GM19035 (cell line): ENCODE data around the gene ANKRD11.

Source experiments
- ATAC-seq: cut with Tn5 transposase; IDR thresholded peaks from one replicate; pipeline ENCODE4 v1.9.1; 2021; ENCODE audit not compliant: unreplicated experiment

ANKRD11 gene

DNA sequence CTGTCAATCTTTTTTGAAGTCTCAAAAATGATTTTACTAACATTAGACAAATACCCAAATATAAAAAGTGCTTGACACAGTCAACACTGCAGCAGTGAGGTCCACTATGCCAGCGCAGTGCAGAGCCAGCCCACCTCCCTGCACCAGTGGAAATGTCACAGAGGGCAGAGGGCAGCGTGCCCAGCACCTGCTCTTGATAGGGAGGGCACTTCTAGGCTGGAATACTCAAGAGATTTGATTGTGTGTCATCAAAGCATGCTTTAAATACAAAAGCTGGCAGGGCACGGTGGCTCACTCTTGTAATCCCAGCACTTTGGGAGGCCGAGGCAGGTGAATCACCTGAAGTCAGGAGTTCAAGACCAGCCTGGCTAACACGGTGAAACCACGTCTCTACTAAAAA, 136.0 kb downstream of the ANKRD11 start:
- ATAC-seq: no peak

DNA sequence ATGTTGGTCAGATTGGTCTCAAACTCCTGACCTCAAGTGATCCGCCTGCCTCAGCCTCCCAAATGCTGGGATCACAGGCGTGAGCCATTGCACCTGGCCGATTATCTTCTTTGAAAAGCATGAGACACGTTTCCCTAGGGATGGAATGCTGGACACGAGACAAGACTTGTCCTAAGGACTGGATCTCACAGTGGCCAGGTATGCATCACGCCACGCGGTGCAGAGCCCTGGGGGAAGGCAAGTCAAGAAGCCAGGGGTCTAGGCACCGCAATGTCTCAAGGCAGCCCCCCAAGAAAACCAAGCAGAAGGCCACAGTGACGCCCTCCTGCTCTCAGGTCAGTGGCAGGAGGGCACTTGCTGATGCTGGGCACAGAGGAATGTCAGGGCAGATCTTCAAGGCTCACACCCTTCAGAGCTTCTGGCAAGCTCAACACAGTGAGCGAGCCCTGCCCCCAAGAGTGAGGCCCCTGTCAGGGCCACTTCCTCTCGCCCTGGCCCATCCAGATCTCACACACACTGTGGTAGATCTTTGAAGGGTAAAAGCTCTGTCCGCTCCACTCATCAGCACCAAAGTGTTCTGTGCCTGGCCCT, 138.2 kb downstream of the ANKRD11 start:
- no peak for ATAC-seq

DNA sequence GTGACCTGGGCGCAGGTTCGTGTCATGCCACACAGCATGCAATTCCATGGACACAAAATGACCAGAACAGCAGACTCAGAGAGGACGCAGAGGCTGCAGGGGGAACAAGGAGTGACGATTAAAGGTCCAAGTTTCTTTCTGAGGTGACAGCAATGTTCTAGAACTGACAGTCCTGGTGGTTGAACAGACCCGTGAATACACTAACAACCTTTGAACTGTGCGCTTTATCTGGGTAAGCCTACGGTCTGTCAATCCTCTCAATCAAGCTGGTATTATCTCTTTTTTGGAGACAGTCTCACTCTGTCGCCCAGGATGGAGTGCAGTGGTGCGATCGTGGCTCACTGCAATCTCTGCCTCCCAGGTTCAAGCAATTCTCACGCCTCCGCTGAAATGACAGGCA, 138.7 kb downstream of the ANKRD11 start:
- no peak for ATAC-seq

DNA sequence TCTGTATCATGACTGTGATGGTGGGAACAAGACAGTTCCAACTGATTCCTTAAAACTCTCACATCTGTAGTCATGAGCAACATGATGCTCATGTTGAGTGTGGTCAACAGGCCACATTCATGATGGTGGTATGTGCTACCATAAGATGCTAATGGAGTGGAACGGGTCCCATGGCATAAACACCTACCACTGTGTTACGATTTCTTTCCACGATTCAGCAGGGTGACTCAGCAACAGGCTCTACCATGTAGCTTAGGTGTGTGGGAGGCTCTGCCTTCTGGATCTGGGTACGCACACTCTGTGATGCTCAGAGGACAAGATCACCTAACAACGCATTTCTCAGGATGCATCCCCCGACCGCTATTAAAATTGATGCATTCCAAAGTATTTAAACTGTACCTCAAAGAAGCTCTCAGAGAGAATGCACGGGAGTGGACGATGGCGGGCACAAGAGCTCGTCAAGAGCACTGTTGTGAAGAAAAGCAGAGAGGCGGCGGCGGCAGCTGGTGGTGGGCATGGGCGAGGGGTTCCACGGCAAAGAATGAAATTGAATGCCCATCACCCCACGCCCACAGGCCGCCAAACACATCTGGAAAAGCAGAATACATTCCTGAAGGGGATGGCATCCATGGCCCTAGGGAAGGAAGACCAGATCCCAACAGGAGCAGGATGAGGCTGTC, 139.5 kb downstream of the ANKRD11 start:
- no peak for ATAC-seq

DNA sequence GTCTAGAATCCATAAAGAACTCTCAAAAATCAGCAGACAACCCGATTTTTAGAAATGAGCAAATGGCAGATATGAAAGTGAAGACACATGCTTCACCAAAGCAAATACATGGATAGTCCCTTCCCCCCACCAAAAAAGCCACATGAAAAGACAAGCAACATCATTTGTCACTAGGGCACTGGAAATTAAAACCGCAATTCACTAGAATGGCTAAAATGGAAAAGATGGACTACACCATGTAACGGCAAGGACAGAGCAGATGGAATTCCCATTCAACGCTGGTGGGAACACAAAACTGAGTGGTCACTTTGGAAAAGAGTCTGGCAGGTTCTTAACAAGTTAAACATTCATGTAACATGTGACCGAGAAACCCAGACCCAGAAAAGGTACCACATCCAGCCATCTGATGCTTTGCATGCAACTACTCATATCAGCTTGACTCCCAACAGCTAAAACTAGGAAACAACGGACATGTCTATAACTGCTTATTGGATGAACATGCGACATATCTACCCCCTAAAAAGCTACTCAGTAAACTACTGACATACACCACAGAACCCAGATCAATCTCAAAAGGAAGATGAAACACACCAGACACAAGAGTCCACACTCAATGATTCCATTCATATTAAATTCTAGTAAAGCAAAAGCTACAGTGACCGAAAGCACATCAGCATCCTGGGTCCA, 140.3 kb downstream of the ANKRD11 start:
- ATAC-seq: no peak

DNA sequence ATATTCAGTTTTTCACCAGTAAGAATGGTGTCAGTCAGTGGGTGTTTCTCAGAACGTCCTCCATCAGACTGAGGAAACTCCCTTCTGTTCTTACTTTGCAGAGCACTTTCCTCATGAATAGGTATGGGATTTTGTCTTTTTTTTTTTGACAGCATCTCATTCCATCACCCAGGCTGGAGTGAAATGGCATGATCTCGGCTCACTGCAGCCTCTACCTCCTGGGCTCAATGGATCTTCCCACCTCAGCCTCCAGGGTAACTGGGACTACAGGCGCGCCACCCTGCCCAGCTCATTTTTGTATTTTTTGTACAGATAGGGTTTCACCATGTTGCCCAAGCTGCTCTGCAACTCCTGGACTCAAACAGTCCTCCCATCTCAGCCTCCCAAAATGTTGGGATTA, 142.6 kb downstream of the ANKRD11 start:
- no peak for ATAC-seq

DNA sequence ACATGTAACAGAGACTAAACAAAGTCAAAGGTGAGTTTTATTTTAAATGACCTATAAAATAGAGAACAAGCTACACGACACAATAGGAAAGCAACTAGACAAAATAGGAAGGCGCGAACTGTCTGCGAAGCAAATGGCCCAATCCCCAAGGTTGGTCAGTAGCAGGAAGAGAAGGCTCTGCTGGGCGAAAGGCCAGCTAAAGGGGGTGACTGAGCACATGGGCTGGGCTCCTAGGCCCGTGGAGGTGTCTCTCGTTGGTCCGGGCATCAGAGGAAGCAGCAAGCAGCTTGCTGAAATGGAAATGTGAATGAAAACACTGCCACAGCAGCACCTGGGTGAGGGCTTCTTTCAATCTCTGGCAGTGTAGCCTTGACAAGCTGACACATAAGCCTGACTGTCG, 143.5 kb downstream of the ANKRD11 start:
- ATAC-seq: no peak

DNA sequence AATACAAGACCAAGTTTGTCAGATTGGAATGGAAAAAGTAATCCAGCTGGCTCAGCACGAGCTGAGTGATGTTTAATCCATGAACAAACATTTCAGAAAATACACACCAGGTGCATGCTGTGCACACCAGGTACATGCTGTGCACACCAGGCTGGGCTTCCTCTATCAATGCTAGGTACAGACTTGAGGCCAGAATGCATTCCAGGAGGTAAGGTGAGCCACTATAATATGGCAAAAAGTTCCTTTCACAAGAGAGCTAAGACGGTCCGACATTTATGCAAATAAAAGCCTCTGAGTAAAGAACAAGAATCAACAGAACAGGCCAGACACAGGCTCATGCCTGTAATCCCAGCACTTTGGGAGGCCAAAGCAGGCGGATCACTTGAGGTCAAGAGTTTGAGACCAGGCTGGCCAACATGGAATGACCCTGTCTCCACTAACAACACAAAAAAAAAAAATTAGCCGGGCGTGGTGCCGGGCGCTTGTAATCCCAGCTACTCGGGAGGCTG, 144.7 kb downstream of the ANKRD11 start:
- ATAC-seq: no peak

DNA sequence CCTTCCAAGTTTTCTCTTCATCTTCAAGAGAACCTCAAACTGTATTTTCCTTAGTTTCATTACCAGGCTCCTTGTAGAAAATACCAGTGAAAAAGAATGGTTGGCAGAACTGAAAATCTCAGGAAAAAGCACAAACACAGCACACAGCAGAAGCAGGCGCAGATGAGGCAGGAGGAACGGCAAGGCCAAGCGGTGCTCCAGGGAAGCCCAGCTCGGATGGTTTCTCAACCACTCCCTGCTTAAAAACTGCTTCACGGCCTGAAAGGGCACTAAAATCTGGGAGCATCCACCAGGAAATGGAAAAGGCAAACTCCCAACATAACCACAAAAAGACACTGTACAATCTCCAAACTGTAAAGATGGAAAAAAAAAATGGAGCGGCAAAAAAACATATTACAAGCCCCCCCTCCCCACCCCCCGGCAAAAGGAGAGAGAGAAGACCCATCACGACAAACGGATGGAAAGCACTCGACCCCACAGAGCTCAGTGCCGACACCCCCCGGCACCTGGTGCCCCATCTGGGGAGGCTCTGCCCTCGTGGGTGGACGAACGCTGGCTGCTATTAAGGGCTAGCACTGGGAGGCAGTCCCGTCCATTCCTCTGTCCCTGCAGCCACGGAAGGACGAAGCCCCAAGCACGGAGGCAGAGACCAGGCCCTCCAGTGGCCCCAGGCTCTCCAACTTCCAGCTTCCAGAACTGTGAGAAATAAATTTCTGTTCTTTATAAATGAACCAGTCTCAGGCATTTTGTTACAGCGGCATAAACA, 145.3 kb downstream of the ANKRD11 start:
- no peak for ATAC-seq

DNA sequence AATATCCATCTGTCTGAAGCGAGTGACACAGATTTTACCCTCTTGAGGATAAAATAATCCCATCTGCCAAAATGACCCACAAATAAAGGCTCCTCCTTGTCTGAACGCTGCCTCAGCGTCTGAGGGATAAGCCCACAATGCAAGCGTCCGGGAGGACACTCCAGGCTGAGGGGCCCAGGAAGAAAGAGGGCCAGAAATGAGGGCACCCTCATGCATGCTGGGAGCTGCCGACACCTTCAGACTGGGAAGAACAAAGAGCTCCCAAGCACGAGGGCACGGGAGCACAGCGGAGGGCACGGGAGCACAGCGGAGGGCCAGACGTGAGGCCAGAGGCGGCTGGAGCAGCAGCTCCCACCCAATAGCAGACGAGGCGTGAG, 145.9 kb downstream of the ANKRD11 start:
- no peak for ATAC-seq

DNA sequence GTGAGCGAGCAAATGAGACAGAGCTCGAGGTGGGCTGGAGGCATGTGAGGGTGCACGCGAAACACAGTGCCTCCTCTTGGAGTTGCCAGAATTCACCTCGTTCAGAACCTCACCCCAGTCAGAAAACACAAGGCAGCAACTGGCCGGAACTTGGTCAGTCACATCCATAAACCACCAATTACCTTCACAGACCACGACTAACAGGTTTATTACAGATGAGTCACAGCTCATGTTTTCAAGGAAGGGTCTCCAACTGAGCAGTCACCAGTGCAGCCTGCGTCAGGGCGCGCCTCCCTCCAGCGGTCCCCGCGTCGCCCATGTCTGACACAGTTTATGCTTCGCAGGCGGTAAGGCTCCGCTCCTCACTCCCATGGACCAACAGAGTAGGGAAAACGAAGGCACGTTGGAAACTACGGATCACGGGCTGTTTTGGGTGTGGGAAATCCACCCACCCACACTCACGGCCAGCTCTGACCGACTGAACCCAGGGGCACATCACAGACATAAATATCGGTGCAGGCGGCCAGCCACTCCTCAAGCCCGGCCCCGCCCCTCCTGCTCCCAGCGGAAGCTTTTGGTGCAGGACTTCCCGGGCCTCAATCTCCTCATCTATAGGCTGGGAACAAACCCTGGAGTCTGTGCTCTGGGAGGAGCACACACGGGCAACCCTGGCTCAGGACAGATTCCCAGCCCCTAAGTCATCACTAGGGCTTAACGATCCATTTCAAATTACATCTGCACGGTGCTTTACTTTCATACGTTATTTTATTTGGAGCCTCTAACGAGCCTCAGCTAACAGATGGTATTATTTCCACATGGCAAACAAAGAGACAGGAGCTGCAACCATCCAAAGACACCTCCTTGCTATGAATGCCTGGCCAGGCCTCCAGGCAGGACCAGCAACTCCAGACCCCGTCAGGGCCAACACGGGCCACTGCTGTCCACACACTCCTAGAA, 146.6 kb downstream of the ANKRD11 start:
- no peak for ATAC-seq

DNA sequence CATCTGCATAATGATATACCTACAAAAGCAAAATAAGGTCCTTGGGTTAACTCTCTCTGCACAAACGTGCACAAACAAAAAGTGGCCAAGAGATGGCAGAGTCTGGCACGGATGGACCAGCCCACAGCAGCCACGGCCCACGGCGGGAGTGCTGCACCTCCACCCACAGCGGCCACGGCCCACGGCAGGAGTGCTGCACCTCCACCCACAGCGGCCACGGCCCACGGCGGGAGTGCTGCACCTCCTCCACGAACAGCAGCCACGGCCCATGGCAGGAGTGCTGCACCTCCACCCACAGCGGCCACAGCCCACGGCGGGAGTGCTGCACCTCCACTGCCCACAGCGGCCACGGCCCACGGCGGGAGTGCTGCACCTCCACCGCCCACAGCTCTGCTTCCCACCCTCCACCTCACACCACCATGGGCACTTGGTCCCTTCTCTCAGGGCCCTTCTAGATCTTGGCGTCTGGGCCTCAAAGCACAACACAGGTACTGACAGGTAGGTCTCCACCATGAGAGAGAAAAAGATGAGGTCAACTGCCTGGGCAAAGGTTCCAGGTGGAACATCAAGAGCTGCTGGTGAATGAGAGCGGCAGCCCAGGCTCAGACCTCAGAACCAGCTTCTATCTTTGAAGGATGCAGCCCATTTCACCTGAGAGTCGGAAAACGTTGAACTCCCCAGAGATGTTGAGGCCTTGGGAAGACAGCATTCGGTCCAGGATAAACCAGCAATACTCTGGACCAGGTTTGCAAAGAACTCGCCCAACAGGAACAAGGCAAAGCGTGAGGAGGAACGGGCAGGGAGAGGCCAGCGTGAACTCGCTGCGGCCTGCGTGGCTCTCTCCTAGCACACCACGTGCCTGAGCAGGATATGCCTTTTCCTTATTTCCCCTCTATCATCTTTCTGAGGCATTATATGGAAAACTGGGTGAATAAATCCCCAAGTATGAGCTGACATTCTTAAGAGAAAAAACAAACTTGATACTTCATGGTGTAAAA, 148.4 kb downstream of the ANKRD11 start:
- no peak for ATAC-seq

DNA sequence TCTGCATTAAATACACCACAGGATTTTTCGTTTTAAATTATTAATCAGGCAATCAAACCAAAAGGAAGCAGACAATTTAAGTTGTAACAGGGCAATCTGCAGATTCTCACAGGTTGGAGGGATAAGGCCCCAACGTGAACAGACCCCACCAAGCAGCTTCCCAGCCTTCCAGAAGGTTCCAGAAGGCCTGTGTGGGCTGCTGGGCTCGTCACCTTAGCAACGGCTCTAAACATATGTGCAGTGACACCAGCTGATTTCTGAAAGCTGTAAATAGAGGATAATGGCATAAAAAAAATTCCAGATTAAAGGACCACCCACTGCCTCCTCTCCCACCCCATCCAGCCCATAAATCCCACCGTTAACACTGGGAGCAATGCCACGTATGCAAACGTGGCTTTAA, 149.1 kb downstream of the ANKRD11 start:
- no peak for ATAC-seq

DNA sequence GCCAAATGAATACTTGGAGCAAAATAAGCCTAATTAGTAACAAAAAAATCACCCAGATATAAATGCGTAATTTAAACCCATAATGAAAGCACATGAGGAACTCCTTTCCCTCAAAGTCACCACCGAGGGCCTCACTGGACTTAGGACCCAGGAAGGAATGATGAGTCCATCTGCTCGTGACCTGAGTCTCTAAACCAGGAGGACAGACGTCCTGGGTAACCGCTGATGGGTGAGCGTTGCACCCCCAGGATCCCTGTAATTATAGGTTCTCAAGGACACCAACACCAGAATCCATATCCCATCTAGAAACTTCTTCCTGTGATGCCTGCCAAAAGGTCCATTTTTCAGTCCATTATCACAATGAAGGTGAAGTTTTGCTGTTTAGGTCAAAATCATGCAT, 151.5 kb downstream of the ANKRD11 start:
- ATAC-seq: no peak

DNA sequence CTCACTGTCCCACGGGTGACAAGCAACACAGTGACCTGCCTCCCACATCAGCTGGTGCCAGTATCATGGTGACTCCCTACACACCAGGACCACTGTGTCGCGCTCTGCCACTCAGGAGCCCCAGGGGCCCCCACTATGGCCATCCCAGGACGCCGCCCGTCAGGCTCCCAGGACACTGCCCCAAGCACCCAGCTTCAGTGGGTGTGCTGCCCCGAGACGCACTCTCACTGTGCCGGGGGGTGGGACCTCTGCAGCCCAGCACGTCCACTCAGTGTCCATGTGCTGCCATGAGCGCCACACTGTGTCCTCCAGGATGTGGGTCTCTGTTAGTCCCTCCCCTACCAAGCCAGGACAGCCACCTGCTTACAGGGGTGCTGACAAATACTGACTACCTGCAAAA, 152.4 kb downstream of the ANKRD11 start:
- ATAC-seq: no peak

DNA sequence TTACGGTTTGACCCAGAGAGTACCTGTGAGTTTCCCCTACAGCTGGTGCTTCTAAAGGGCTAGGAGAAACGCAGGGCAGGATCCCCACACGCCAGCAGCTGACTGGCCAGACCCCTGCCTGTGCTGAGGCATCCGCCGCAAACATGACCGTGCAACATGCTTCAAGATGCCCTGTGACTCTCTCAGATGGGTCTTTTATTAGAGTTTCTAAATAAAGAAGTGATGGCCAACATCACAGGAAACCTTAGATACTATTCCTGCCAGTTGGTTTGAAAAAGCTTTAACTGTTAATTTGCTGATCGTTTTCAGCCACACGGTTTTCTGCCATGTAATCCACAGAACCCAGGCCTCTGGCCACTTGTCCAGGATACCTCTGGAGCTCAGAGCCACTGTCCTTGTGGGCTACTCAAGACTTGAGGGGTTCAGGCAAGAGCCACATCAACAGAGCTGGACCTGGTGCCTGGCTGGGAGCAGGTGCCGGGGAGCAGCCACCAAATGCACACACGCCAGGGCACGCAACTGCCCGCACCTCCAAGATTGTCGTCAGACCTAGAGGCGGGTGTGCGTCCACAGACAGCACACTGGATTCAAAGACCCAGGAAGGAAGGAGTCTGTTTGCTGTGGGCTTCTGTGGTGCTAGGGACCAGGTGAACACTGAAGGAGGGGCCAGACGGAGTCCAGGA, 154.4 kb downstream of the ANKRD11 start:
- ATAC-seq: no peak

DNA sequence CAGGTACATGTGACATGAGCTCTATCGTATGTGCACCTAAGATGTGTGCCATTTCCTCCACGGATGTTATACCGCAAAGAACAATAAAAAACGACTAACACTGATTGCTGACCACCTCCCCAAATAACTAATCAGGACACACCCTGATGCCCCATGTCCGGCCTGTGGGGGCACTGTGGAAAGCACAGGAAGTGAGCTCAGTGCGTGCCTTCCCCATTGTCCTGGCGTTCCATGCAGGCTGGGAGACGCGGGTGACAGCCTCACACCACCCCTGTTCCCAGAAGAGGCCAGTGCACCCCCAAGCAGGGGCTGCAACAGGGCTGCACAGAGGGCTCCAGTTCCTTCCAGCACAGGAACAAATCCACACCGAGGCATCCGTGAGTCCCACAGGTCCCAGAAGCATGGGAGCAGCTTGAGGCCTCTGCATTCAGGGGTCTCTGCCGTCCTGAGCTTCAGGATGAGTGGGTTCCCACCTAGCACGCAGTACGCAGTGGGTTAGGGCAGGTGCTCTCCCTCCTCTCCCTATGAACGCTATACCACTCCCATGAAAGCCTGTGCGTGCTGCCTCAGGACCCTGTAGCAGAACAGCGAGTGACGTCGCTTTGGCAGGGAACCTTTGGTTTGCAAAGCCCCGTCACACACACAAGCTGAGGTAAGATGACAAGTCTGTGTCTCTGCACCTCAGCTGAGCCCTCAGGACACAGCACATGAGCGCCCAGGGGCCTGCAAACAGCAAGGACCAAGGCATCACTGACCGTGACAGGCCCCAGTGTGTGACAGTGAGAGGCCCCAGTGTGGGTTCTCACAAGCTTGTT, 155.2 kb downstream of the ANKRD11 start:
- ATAC-seq: no peak

DNA sequence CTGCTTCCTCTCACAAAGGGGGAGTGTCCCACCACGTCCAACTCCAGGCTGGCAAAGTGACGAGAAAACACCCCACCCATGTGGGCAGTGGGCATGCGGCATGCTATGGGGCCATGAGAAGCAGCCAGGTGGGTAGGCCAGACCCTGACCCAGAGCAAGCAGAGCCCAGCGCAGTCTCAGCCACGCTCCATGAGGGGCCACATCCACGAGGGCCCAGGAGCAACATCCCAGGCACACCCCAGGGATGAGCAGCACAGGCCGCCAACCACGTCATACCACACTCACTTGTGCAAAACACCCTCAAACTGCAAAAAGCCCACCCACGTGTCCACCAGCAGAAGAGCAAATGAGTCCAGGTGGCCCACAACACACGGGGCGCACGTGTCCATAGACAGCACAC, 155.9 kb downstream of the ANKRD11 start:
- ATAC-seq: no peak
